Thyroid gland (tissue), 4 donors: ENCODE measurements around the gene DCLRE1A. TPM values are rescaled to one million over a fixed set of nuclear protein-coding genes. Genes with fewer than 3 reads are reported as not detected.
"Not testable (repeated sequence)": the region's sequence is repeated elsewhere in the genome, so short reads cannot be mapped to it uniquely, and the experiment has no call there.

Experiments
- DNase-seq, 2 donors: peaks; one replicate each; pipeline ENCODE4 v3.0.0-alpha.2; 2019
- H3K27ac ChIP-seq, 3 donors: fragments of 200-600 bp; sonication (generic); 1 replicate in 2 of 3; 2 replicates in 1 of 3; pipeline ENCODE4 v1.5.1; 2016 to 2019; ENCODE audit warnings: mild to moderate bottlenecking in 1 of 3, moderate library complexity in 1 of 3
- H3K27me3 ChIP-seq: fragments of 200-600 bp; sonication (generic); one replicate; pipeline ENCODE4 v1.5.1; 2019
- H3K36me3 ChIP-seq, 2 donors: fragments of 200-600 bp; sonication (generic); one replicate each; pipeline ENCODE4 v1.5.1; 2016 to 2019
- H3K4me1 ChIP-seq, 2 donors: fragments of 200-600 bp; sonication (generic); one replicate each; pipeline ENCODE4 v1.5.1; 2017 to 2019
- H3K4me3 ChIP-seq, 3 donors: fragments of 200-600 bp; sonication (generic); replicated peaks in 1 of 3; 1 replicate in 2 of 3; 2 replicates in 1 of 3; pipeline ENCODE4 v1.5.1; 2016; ENCODE audit warnings: mild to moderate bottlenecking in 1 of 3
- H3K9me3 ChIP-seq: fragments of 200-600 bp; sonication (generic); one replicate; pipeline ENCODE4 v1.5.1; 2017
- CTCF ChIP-seq, 6 experiments: fragments of 200-600 bp in 3 of 6; fragments of 450-650 bp in 3 of 6; sonication (generic) in 3 of 6; IDR thresholded peaks; one replicate each; pipeline ENCODE4 v1.5.1; 2016 to 2019; ENCODE audit warnings: antibody characterized with exemption in 6 of 6, mild to moderate bottlenecking in 2 of 6, inconsistent platforms in 1 of 6, moderate library complexity in 1 of 6
- POLR2A ChIP-seq, 2 donors: fragments of 450-650 bp; IDR thresholded peaks; one replicate each; pipeline ENCODE4 v1.6.1; 2017; ENCODE audit warnings: antibody characterized with exemption in 2 of 2, mild to moderate bottlenecking in 2 of 2, moderate library complexity in 1 of 2
- WGBS, 2 donors: methylation state at CpG; one replicate each; pipeline ENCODE4 v1.1.5; 2017; 5-methylcytosine and 5-hydroxymethylcytosine counted together
- intact Hi-C: fragments of 100-400 bp; cut with DNase I; formaldehyde crosslinking; loops from one replicate; pipeline ENCODE4 v1.15.1; 2023
- total RNA-seq, 4 donors: library from RNA; depleted of rRNA; stranded (reverse); fragments of >200 nt; gene quantifications; one replicate each; pipeline ENCODE4 v1.2.3, GENCODE V29; 2016

Gene DCLRE1A
- total RNA-seq, 4 donors from 2014 or later = 5.8 to 9.0 (median 6.8) TPM

GRCh38 chr10:113822174-113822573 is 31.7 kb downstream of the DCLRE1A start:
- 96 to 97% methylated on average over 7 of the region's 7 CpGs for WGBS, 2 donors
- Histone ChIP-seq H3K4me3 (no peak overlapping the region), H3K9me3 (no peaks in the 10 kb centered on the region), H3K4me1 (no peaks in the 10 kb centered on the region), H3K36me3 (no peaks in the 10 kb centered on the region), H3K27me3 (no peaks in the 10 kb centered on the region), H3K27ac (no peak overlapping the region)
- TF ChIP-seq CTCF (IDR thresholded peaks at IDR 0.05) (no peak), POLR2A (IDR thresholded peaks at IDR 0.05) (no peak)
- DNase-seq = no peak
- intact Hi-C loops = no loop called here

- H3K4me3 ChIP-seq, intact Hi-C loops, H3K27ac ChIP-seq, H3K27me3 ChIP-seq, H3K4me1 ChIP-seq, DNase-seq, H3K36me3 ChIP-seq, H3K9me3 ChIP-seq: not testable (repeated sequence)
- WGBS, 2 donors = 69 to 71% methylated on average over 3 of the region's 3 CpGs
These were observed 32.6 kb downstream of the DCLRE1A start for GRCh38 chr10:113821306-113821705.

GRCh38 chr10:113820507-113820906 is 33.4 kb downstream of the DCLRE1A start:
- no peak for TF ChIP-seq POLR2A (IDR thresholded peaks at IDR 0.05)
- no peak for TF ChIP-seq CTCF (IDR thresholded peaks at IDR 0.05)
- H3K36me3 ChIP-seq = no peaks in the 10 kb centered on the region
- no peak for DNase-seq
- H3K27ac ChIP-seq = no peak overlapping the region
- intact Hi-C loops = no loop called here
- no peaks in the 10 kb centered on the region for H3K4me1 ChIP-seq
- no peak overlapping the region for H3K4me3 ChIP-seq
- WGBS, 2 donors = 53 to 62% methylated on average over 8 of the region's 8 CpGs
- H3K27me3 ChIP-seq = no peaks in the 10 kb centered on the region
- H3K9me3 ChIP-seq = no peaks in the 10 kb centered on the region

- Histone ChIP-seq H3K9me3 (no peaks in the 10 kb centered on the region), H3K4me3 (no peak overlapping the region), H3K36me3 (no peaks in the 10 kb centered on the region), H3K4me1 (no peaks in the 10 kb centered on the region), H3K27ac (no peak overlapping the region), H3K27me3 (no peaks in the 10 kb centered on the region)
- DNase-seq = no peak
- TF ChIP-seq CTCF (IDR thresholded peaks at IDR 0.05) (no peak), POLR2A (IDR thresholded peaks at IDR 0.05) (no peak)
- intact Hi-C loops = no loop called here
- WGBS, 2 donors = 87 to 93% methylated on average over 4 of the region's 4 CpGs
These were observed 33.9 kb downstream of the DCLRE1A start for GRCh38 chr10:113819989-113820388.

GRCh38 chr10:113814700-113815099 is 39.2 kb downstream of the DCLRE1A start:
- 94 to 95% methylated on average over 1 of the region's 1 CpG for WGBS, 2 donors
- H3K36me3 ChIP-seq, intact Hi-C loops, H3K9me3 ChIP-seq, H3K4me3 ChIP-seq, H3K4me1 ChIP-seq, DNase-seq, H3K27me3 ChIP-seq, H3K27ac ChIP-seq: not testable (repeated sequence)

- Histone ChIP-seq H3K4me3 (no peak overlapping the region), H3K27me3 (no peaks in the 10 kb centered on the region), H3K9me3 (no peaks in the 10 kb centered on the region), H3K27ac (no peak overlapping the region), H3K36me3 (no peaks in the 10 kb centered on the region), H3K4me1 (no peaks in the 10 kb centered on the region)
- intact Hi-C loops = no loop called here
- 62 to 79% methylated on average over 3 of the region's 3 CpGs for WGBS, 2 donors
- no peak for DNase-seq
- TF ChIP-seq POLR2A (IDR thresholded peaks at IDR 0.05) (no peak), CTCF (IDR thresholded peaks at IDR 0.05) (no peak)
These were observed 45.7 kb downstream of the DCLRE1A start for GRCh38 chr10:113808168-113808567.
